Ishikawa (cell line): ENCODE data around the gene TLE4.

ENCODE experiments used
- CEBPB ChIP-seq: IDR thresholded peaks from 2 replicates; pipeline ENCODE4 v1.6.1; 2012
- CREB1 ChIP-seq: IDR thresholded peaks from 2 replicates; pipeline ENCODE4 v1.6.1; 2012; ENCODE audit warnings: low read depth
- EGR1 ChIP-seq: IDR thresholded peaks from 2 replicates; pipeline ENCODE4 v1.6.1; 2012
- EP300 ChIP-seq: IDR thresholded peaks from 2 replicates; pipeline ENCODE4 v1.6.1; 2012; ENCODE audit warnings: borderline replicate concordance
- FOXM1 ChIP-seq: IDR thresholded peaks from 2 replicates; pipeline ENCODE4 v1.6.1; 2012; ENCODE audit warnings: low read depth, borderline replicate concordance
- NFIC ChIP-seq: IDR thresholded peaks from 2 replicates; pipeline ENCODE4 v1.6.1; 2012
- RAD21 ChIP-seq: IDR thresholded peaks from 2 replicates; pipeline ENCODE4 v1.6.1; 2012; ENCODE audit warnings: low read depth
- TAF1 ChIP-seq: IDR thresholded peaks from 2 replicates; pipeline ENCODE4 v1.6.1; 2012; ENCODE audit warnings: low read depth, mild to moderate bottlenecking
- TCF12 ChIP-seq: IDR thresholded peaks from 2 replicates; pipeline ENCODE4 v1.6.1; 2012; ENCODE audit warnings: low read depth
- TEAD4 ChIP-seq: IDR thresholded peaks from 2 replicates; pipeline ENCODE4 v1.6.1; 2012
- YY1 ChIP-seq: IDR thresholded peaks from 2 replicates; pipeline ENCODE4 v1.6.1; 2012; ENCODE audit warnings: low read depth
- ZBTB7A ChIP-seq: IDR thresholded peaks from 2 replicates; pipeline ENCODE4 v1.6.1; 2012; ENCODE audit warnings: low read depth
- TF ChIP-seq, protein P1 (sequence below): IDR thresholded peaks from 2 replicates; pipeline ENCODE4 v1.6.1; 2012
- TF ChIP-seq, protein P2 (sequence below): IDR thresholded peaks from 2 replicates; pipeline ENCODE4 v1.6.1; 2012
- TF ChIP-seq, protein P3 (sequence below): IDR thresholded peaks from 2 replicates; pipeline ENCODE4 v1.6.1; 2012; ENCODE audit warnings: low read depth, mild to moderate bottlenecking

The TLE4 gene

DNA sequence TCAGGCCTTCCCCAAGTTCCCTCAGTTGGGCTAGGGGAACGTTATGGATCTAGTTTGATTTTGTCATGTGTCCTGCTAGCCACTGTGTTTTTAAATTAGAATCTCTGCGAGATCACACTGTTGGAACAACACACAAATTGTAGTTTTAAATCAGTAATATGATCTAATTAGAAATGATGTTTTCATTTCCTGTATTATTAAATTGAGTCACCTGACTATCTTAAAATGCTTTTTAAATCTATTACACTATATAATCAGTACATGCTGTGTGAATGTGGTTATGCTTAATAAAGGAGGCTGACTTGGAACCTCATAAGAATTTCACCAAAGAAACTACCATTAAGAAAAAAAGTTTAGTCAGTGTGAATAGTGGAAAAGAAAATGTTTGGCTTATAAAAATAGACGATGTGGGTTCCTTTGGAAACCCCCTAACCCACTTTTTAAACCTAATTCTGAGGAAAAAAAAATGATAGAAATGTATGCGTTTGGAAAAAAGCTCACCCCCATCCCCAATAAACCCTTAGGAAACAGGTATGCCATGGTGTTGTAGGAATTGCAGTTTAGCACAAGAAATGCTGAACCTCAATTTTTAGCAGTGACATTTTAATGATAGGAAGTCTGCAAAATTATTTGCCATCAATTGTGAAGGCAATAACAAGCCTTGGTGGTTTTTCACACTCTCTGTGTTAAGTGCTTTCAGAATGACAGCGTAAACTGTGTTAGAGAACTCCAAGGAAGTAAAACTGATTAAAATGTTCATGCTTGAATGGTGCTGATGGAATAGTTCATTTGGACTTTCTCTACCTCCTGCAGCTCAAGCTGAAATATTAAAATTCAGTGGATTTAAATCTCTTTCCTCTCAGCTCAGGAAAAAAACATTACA is 59.0 kb downstream of the TLE4 start:
- TF ChIP-seq TCF12 (no peak), EGR1 (no peak), YY1 (no peak), NFIC (no peak), CEBPB (no peak), CREB1 (no peak)

- TF ChIP-seq TCF12 (no peak), EP300 (no peak)
These were observed 60.3 kb downstream of the TLE4 start for GRCh38 chr9:79632060-79632459.

GRCh38 chr9:79632705-79633104 is 60.9 kb downstream of the TLE4 start:
- no peak for TF ChIP-seq TAF1
- TF ChIP-seq CREB1: no peak
- TF ChIP-seq, protein P1, sequence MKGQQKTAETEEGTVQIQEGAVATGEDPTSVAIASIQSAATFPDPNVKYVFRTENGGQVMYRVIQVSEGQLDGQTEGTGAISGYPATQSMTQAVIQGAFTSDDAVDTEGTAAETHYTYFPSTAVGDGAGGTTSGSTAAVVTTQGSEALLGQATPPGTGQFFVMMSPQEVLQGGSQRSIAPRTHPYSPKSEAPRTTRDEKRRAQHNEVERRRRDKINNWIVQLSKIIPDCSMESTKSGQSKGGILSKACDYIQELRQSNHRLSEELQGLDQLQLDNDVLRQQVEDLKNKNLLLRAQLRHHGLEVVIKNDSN: no peak
- no peak for TF ChIP-seq CEBPB
- TF ChIP-seq NFIC: no peak
- TF ChIP-seq EGR1: no peak
- no peak for TF ChIP-seq YY1
- TF ChIP-seq, protein P2, sequence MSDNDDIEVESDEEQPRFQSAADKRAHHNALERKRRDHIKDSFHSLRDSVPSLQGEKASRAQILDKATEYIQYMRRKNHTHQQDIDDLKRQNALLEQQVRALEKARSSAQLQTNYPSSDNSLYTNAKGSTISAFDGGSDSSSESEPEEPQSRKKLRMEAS: no peak
- TF ChIP-seq EP300: no peak
- TF ChIP-seq RAD21: no peak
- TF ChIP-seq, protein P3, sequence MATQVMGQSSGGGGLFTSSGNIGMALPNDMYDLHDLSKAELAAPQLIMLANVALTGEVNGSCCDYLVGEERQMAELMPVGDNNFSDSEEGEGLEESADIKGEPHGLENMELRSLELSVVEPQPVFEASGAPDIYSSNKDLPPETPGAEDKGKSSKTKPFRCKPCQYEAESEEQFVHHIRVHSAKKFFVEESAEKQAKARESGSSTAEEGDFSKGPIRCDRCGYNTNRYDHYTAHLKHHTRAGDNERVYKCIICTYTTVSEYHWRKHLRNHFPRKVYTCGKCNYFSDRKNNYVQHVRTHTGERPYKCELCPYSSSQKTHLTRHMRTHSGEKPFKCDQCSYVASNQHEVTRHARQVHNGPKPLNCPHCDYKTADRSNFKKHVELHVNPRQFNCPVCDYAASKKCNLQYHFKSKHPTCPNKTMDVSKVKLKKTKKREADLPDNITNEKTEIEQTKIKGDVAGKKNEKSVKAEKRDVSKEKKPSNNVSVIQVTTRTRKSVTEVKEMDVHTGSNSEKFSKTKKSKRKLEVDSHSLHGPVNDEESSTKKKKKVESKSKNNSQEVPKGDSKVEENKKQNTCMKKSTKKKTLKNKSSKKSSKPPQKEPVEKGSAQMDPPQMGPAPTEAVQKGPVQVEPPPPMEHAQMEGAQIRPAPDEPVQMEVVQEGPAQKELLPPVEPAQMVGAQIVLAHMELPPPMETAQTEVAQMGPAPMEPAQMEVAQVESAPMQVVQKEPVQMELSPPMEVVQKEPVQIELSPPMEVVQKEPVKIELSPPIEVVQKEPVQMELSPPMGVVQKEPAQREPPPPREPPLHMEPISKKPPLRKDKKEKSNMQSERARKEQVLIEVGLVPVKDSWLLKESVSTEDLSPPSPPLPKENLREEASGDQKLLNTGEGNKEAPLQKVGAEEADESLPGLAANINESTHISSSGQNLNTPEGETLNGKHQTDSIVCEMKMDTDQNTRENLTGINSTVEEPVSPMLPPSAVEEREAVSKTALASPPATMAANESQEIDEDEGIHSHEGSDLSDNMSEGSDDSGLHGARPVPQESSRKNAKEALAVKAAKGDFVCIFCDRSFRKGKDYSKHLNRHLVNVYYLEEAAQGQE: no peak
- TF ChIP-seq TCF12: no peak
- TF ChIP-seq TEAD4: no peak
- no peak for TF ChIP-seq ZBTB7A
- TF ChIP-seq FOXM1: no peak

DNA sequence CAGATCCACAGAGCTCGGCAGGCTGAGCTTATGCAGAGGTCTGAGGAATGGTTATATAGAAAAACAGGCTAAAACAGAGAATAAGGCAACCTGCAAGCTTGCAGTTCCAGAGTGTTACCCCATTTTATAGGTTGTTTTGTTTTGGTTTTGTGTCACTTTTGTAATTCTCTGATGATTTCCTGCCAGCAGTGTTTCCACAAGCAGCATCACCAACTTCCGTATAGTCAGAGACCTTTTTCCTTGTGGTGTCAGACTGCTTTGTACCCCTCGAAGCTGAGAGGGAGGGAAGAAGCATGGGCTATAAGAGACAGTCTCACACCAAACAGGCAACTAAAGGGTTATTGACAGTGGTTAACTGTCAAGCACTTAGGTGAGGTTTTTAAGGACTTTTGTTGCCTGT is 61.8 kb downstream of the TLE4 start:
- no peak for TF ChIP-seq TEAD4
- no peak for TF ChIP-seq CEBPB
- TF ChIP-seq ZBTB7A: no peak
- TF ChIP-seq CREB1: no peak
- TF ChIP-seq, protein P1: no peak
- TF ChIP-seq RAD21: no peak
- TF ChIP-seq, protein P3: no peak
- TF ChIP-seq YY1: no peak
- no peak for TF ChIP-seq EP300
- no peak for TF ChIP-seq TCF12
- TF ChIP-seq EGR1: no peak
- TF ChIP-seq, protein P2: no peak
- no peak for TF ChIP-seq TAF1
- no peak for TF ChIP-seq FOXM1
- TF ChIP-seq NFIC: no peak

GRCh38 chr9:79637177-79637925 is 65.6 kb downstream of the TLE4 start:
- TF ChIP-seq YY1 (no peak), CREB1 (no peak), FOXM1 (no peak)

- no peak for TF ChIP-seq TEAD4
- TF ChIP-seq CREB1: no peak
- TF ChIP-seq EGR1: no peak
- no peak for TF ChIP-seq FOXM1
- TF ChIP-seq TCF12: no peak
- TF ChIP-seq EP300: no peak
These were observed 67.0 kb downstream of the TLE4 start for GRCh38 chr9:79638806-79639205.
